Suprapubic skin (tissue), 4 donors: Measurements from ENCODE around the gene PLXNA1.

Experiments
- EP300 ChIP-seq: sonication (generic); formaldehyde crosslinking; IDR thresholded peaks from one replicate; pipeline ENCODE4 v1.6.1; 2017; ENCODE audit warnings: antibody characterized with exemption
- POLR2A ChIP-seq, 2 donors: fragments of 450-650 bp; IDR thresholded peaks; one replicate each; pipeline ENCODE4 v1.6.1; 2017; ENCODE audit warnings: antibody characterized with exemption in 2 of 2, mild to moderate bottlenecking in 2 of 2, moderate library complexity in 2 of 2
- POLR2AphosphoS5 ChIP-seq, 3 donors: sonication (generic); formaldehyde crosslinking; IDR thresholded peaks; one replicate each; pipeline ENCODE4 v1.6.1; 2017; ENCODE audit warnings: antibody characterized with exemption in 3 of 3
- TF ChIP-seq, protein P1 (sequence below), 2 donors: fragments of 200-600 bp in 1 of 2; fragments of 450-650 bp in 1 of 2; sonication (generic) in 1 of 2; IDR thresholded peaks; one replicate each; pipeline ENCODE4 v1.5.1; 2016 to 2019; ENCODE audit warnings: antibody characterized with exemption in 2 of 2, mild to moderate bottlenecking in 1 of 2, moderate library complexity in 1 of 2

DNA sequence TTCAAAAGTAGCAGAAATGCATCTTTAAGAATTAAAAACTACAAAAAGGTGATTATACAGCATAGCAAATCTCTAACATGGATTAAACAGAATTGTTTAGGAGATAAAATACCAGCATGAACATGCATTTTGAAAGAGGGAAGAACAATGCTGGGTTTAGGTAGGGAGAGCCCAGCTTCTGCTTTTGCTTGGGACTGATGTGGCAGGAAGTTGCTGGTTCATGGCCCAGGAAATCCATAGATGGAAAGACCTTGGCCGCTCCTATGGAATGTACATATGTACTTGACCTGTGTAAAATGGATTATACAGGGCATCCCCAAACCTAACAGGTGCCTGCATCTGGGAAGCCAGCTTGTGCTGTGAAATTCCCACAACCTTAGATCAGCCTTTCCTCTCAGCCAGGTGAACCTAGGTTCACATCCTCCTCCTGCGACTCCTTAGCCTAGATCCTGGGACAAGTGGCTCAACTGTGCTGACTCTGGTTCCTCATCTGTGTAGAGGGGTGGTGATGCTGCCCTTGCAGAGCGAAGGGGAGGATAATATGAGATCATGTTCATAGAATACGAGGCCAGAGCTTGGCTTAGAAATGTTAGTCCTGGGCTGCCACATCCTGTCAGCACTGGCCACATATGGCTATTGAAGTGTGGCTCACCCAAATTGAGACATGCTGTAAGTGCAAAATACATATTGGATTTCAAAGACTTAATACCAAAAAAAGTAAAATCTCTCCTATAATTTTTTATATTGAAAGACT, 47.0 kb upstream of the PLXNA1 start:
- TF ChIP-seq POLR2AphosphoS5 (IDR thresholded peaks at IDR 0.05) (no peak), POLR2A (IDR thresholded peaks at IDR 0.05) (no peak), EP300 (no peak)
- TF ChIP-seq, protein P1, sequence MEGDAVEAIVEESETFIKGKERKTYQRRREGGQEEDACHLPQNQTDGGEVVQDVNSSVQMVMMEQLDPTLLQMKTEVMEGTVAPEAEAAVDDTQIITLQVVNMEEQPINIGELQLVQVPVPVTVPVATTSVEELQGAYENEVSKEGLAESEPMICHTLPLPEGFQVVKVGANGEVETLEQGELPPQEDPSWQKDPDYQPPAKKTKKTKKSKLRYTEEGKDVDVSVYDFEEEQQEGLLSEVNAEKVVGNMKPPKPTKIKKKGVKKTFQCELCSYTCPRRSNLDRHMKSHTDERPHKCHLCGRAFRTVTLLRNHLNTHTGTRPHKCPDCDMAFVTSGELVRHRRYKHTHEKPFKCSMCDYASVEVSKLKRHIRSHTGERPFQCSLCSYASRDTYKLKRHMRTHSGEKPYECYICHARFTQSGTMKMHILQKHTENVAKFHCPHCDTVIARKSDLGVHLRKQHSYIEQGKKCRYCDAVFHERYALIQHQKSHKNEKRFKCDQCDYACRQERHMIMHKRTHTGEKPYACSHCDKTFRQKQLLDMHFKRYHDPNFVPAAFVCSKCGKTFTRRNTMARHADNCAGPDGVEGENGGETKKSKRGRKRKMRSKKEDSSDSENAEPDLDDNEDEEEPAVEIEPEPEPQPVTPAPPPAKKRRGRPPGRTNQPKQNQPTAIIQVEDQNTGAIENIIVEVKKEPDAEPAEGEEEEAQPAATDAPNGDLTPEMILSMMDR (IDR thresholded peaks at IDR 0.05): no peak
